Measurements from ENCODE around the gene RETREG3. TPM values are rescaled to one million over a fixed set of nuclear protein-coding genes. Genes with fewer than 3 reads are reported as not detected.

The RETREG3 gene
- total RNA-seq, 1 experiment from 2014 or later, result 46.0 TPM

- TF ChIP-seq CTCF (IDR thresholded peaks at IDR 0.05; ENCODE audit: unreplicated experiment), result no peak
- H3K27me3 Mint-ChIP-seq (ENCODE audit: insufficient read depth, unreplicated experiment), result no peaks in the 10 kb centered on the region
- no TSS peak for BruUV-seq (replicated peaks)
- peaks cover 81% of the 10 kb centered on the region for H3K36me3 Mint-ChIP-seq (ENCODE audit: insufficient read depth, unreplicated experiment)
- CTCF ChIA-PET, result interaction anchor here (0.6 to 3.1 kb wide), 5 partner anchors 11 to 252 kb away, joined by 3 to 17 read pairs (median 4); partner anchors contain the start of gene MLX
- POLR2A ChIA-PET, result interaction anchor here (3.1 to 5.4 kb wide), 3 partner anchors 29 to 98 kb away, joined by 18 to 70 read pairs (median 57); partner anchors contain the start of genes PLEKHH3, RETREG3 and TUBG1
- no peak overlapping the region for H3K27ac Mint-ChIP-seq (ENCODE audit: low read depth, unreplicated experiment)
- peak overlapping the region; percentile 36 for H3K4me3 Mint-ChIP-seq (ENCODE audit: unreplicated experiment)
- no peaks in the 10 kb centered on the region for H3K9me3 Mint-ChIP-seq (ENCODE audit: unreplicated experiment)
- no peak for DNase-seq (ENCODE audit: unreplicated experiment)
- intact Hi-C loops (cut with micrococcal nuclease), result loop anchor here (2.0 kb wide), 2 partner anchors 141 to 183 kb away; no protein-coding TSS in a partner anchor
- H3K4me1 Mint-ChIP-seq (ENCODE audit: insufficient read depth, unreplicated experiment), result peaks cover 24% of the 10 kb centered on the region
Measured at GRCh38 chr17:42579794-42580551, 29.2 kb downstream of the RETREG3 start.

- Mint-ChIP-seq H3K27me3 (ENCODE audit: insufficient read depth, unreplicated experiment) (no peaks in the 10 kb centered on the region), H3K36me3 (ENCODE audit: insufficient read depth, unreplicated experiment) (peaks cover 71% of the 10 kb centered on the region), H3K4me3 (ENCODE audit: unreplicated experiment) (peak overlapping the region; percentile 78), H3K4me1 (ENCODE audit: insufficient read depth, unreplicated experiment) (peaks cover 24% of the 10 kb centered on the region), H3K27ac (ENCODE audit: low read depth, unreplicated experiment) (peak overlapping the region; percentile 80), H3K9me3 (ENCODE audit: unreplicated experiment) (no peaks in the 10 kb centered on the region)
- ChIA-PET POLR2A (interaction anchor here (0.5 to 5.4 kb wide), 35 partner anchors 8 to 660 kb away, joined by 3 to 70 read pairs (median 7); partner anchors contain the start of genes BECN1, CNP, CNTNAP1 and COASY), CTCF (interaction anchor here (0.5 to 4.3 kb wide), 46 partner anchors 8 to 326 kb away, joined by 3 to 55 read pairs (median 4); partner anchors contain the start of genes BECN1, MLX, PLEKHH3 and RETREG3)
- intact Hi-C loops (cut with micrococcal nuclease), result loop anchor here (1.0 to 2.0 kb wide), 3 partner anchors 101 to 184 kb away; no protein-coding TSS in a partner anchor
- TF ChIP-seq CTCF (IDR thresholded peaks at IDR 0.05; ENCODE audit: unreplicated experiment), result peak; percentile 77
- peak; percentile 78 for DNase-seq (ENCODE audit: unreplicated experiment)
- BruUV-seq (replicated peaks), result no TSS peak
Measured at GRCh38 chr17:42578282-42578869, 30.8 kb downstream of the RETREG3 start.

GRCh38 chr17:42577532-42578281, 31.5 kb downstream of the RETREG3 start, which contains the start of gene PSMC3IP:
TSS of gene PSMC3IP (minus strand) at chr17:42577729. CDS start at chr17:42577686, 43 bp downstream.
- CTCF ChIA-PET, result interaction anchor here (0.5 to 4.3 kb wide), 37 partner anchors 9 to 246 kb away, joined by 3 to 55 read pairs (median 5); partner anchors contain the start of genes BECN1, MLX, PLEKHH3 and RETREG3
- peak within 1 kb of the TSS; percentile 78 for H3K4me3 Mint-ChIP-seq (ENCODE audit: unreplicated experiment)
- TSS peak; percentile 53 for BruUV-seq (replicated peaks)

More at GRCh38 chr17:42577532-42578281, 31.5 kb downstream of the RETREG3 start, which contains the start of gene PSMC3IP:
- peak; percentile 26 for TF ChIP-seq CTCF (IDR thresholded peaks at IDR 0.05; ENCODE audit: unreplicated experiment)
- peaks cover 24% of the 10 kb centered on the region for H3K4me1 Mint-ChIP-seq (ENCODE audit: insufficient read depth, unreplicated experiment)
- H3K9me3 Mint-ChIP-seq (ENCODE audit: unreplicated experiment), result no peaks in the 10 kb centered on the region
- no peaks in the 10 kb centered on the region for H3K27me3 Mint-ChIP-seq (ENCODE audit: insufficient read depth, unreplicated experiment)
- POLR2A ChIA-PET, result interaction anchor here (0.5 to 5.4 kb wide), 41 partner anchors 9 to 660 kb away, joined by 3 to 70 read pairs (median 5); partner anchors contain the start of genes BECN1, CNP, CNTNAP1 and COASY
- H3K36me3 Mint-ChIP-seq (ENCODE audit: insufficient read depth, unreplicated experiment), result peaks cover 70% of the 10 kb centered on the region
- intact Hi-C loops (cut with micrococcal nuclease), result loop anchor here (1.0 to 2.0 kb wide), 3 partner anchors 102 to 185 kb away; no protein-coding TSS in a partner anchor
- peak within 1 kb of the TSS; percentile 80 for H3K27ac Mint-ChIP-seq (ENCODE audit: low read depth, unreplicated experiment)
- DNase-seq (ENCODE audit: unreplicated experiment), result peak; percentile 95

Measured in MCF 10A (cell line).